HG03442 (cell line): Measurements from ENCODE around the gene GBA3.

ENCODE experiments used
- ATAC-seq: cut with Tn5 transposase; IDR thresholded peaks from one replicate; pipeline ENCODE4 v1.9.1; 2021; ENCODE audit warnings: mild to moderate bottlenecking, moderate library complexity; ENCODE audit not compliant: unreplicated experiment

The GBA3 gene

DNA sequence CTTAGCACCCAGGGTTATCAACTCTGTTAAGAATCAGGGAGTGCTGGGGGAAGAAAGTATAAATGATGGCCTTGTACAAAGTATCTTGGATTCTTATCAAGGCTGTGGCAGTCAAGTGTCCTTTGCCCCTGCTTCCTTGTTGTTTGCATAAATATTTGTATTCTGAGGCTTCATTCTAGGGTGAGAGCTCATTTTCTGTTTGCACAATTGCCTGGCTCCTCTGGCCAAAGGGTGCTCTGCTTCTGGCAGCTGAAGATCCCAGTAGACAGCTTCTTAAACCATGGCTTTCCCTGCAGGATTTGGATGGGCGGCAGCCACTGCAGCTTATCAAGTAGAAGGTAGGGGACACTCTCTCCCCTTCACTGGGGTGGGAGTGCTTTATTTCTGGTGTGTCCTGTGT lies at the start of gene GBA3:
TSS of gene GBA3 (plus strand) at position 202 of the 400 bp plus-strand sequence.
- no peak for ATAC-seq

- ATAC-seq, result no peak
Measured at GRCh38 chr4:22643952-22644351, 48.8 kb upstream of the GBA3 start.

GRCh38 chr4:22645481-22646182 lies 47.1 kb upstream of the GBA3 start:
- ATAC-seq, result no peak

DNA sequence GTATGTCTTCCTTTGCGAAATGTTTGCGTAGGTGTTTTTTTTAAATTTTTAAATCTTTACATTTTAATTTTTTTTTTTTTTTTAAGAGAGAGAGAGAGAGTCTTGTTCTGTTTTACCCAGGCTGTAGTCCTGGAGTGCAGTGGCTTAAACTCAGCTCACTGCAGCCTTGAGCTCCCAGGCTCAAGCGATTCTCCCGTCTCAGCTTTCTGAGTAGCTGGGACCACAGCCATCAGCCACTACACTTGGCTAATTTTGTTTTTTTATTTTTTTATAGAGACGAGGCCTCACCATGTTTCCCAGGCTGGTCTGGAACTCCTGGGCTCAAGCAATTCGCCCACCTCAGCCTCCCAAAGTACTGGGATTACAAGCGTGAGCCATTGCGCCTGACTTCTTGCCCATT lies 43.7 kb upstream of the GBA3 start:
- ATAC-seq, result no peak

GRCh38 chr4:22650771-22651170 lies 42.0 kb upstream of the GBA3 start:
- no peak for ATAC-seq

GRCh38 chr4:22653752-22654151 lies 39.0 kb upstream of the GBA3 start:
- ATAC-seq, result no peak

- no peak for ATAC-seq
Measured at GRCh38 chr4:22661443-22661842, 31.3 kb upstream of the GBA3 start.

- no peak for ATAC-seq
Measured at GRCh38 chr4:22667332-22667940, 25.3 kb upstream of the GBA3 start.

DNA sequence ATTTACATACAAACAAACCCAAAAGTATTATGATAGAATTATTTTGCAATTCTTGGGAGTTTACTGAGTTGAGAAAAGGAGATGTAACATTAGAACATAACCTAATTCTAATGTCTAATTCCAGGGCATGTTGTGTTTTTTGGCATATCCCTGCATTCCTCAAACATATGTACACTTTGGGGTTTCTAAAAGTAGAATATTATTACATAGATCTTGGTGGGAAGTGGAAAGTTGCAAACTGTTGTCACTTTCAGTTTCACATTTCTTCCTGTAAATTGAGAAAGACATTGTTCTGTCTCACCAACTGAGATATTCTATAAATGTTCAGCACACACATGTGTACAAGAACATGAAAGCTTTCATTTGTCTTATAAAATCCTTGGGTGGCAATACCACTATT lies 24.4 kb upstream of the GBA3 start:
- no peak for ATAC-seq

DNA sequence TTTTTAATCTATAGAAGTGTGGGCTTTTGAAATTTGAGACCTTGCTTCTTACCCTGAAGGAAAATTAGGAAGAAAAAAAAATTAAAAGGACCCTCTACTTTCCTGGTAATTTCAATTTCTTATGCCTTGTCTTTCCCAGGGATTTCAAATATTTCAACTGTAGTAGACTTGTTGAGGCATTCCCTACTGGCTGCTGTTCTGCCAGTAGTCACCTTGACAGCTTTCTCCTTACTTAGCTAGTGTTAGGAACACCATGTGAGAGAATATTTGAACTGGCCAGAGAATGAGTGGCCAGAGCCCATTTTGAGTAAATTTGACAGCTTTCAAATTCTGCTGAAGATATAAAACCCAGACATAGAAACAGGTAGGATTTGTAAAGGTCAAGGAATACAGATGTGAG lies 24.0 kb upstream of the GBA3 start:
- ATAC-seq, result no peak

GRCh38 chr4:22670956-22671355 lies 21.8 kb upstream of the GBA3 start:
- ATAC-seq, result no peak

DNA sequence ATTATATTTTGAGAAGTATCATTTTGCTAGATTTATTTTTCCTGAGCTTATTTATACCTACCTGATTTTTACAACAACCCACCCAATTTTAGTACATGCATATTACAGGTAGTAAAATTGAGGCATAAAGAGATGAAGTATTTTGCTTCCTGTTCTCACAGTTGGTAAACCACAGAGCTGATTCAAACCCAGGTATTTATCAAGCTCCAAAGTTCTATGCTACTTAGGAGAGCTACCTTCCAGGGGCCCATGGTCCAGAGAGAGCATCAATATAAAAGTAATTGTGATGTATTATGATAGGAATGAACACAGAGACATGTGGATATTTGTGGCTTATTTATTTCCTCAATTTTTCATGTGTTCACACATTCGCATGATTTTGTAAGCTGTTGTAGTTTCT lies 20.2 kb upstream of the GBA3 start:
- no peak for ATAC-seq

- no peak for ATAC-seq
Measured at GRCh38 chr4:22672944-22673343, 19.8 kb upstream of the GBA3 start.

DNA sequence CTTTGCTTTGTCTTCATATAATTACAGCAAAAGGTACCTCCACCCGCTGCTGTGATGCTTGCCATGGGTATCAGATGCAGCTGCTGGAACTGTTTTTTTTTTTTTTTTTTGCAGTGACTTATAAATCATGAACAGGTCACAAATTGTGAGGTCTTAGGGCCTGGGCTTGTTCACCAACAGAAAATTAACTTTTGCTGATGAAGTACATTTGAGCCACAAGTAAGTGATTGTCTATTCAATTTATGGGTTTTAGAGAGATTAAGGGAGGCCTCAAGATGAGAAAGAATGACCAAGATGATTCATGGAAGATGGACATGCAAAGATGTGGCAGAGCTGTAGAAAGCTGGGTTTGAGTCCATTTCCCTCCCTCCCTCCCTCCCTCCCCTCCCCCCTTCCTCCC lies 18.0 kb upstream of the GBA3 start:
- ATAC-seq, result no peak

DNA sequence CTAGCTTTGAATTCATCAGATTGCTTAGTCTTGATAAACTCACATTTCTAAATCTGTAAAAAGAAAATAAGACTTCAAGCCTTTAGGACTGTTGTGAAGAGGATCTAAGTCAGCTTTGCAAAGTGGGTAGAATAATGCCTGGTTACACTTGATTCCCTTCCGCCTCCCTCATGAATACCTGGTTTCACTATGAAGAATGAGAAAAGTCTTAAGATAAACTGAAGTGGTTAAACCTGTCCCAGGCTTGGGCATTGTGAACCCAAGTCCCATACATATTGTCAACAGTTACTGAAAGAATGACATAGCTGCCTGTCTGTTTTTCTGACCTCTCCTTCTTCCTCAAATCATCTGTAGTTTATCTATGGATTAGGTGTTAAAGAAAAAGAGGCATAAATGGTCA lies 16.7 kb upstream of the GBA3 start:
- no peak for ATAC-seq

DNA sequence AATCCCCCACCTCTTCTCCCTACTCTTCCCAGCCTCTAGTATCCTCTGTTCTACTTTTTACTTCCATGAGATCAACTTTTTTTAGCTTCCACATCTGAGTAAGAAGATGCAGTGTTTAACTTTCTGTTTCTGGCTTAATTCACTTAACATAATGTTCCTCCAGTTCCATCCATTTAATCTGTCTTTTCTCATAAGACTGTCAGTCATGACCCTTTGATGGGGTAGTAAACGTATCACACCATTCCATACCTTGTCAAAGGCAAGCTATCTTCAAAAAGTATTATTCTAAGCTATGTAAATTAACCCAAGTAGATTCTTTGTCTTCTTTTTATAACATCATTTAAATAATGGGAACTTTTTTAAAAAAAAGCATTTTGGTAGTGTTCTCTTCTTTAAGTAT lies 15.0 kb upstream of the GBA3 start:
- no peak for ATAC-seq

- no peak for ATAC-seq
Measured at GRCh38 chr4:22678940-22679854, 13.5 kb upstream of the GBA3 start.

DNA sequence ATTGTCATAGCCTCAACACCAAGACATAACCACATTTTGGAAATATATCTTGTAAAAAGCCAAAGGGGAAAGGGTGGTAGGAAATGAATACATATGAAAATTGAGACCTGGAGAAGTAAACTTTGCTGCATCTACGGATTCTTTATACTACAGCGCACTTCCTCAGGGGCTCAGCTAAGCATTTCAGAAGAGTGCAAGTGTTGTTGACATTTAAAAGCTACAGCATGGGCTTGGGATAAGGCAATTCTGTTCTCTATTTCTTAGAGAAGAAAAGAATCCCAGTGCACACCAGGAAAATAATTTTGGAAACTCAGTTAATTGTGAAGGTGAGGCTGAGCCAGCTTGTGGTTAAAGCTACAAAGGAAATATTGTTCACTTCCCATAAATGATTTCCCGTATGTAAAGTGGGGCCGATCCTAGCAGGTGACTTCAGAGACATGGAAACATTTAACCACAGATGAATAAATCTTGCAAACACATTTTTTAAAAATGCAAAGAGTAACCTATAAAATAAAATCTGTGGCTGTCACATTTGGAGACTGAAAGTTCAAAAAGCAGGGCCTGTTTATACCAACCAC lies 12.6 kb upstream of the GBA3 start:
- ATAC-seq, result no peak

- ATAC-seq, result no peak
Measured at GRCh38 chr4:22683726-22684125, 9.0 kb upstream of the GBA3 start.

DNA sequence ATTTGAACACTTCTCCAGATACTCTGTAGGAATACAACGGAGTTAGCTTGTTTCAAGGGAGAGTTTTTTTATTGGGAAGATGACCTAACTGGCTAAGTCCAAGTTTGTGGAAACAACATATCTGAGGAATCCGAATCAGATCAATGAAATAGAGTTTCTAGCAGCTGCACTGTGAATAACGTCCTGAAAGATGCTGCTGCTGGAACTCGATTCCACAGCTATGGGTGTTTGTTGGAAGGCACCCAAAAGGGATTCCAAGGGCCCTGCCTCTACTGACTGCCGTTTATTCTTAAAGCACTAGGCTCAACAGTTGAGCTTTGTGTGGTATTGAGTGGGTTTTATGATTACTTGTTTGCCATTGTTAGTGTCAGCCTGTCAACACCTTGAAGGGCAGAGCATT lies 6.6 kb upstream of the GBA3 start:
- no peak for ATAC-seq

GRCh38 chr4:22688236-22688635 lies 4.5 kb upstream of the GBA3 start:
- no peak for ATAC-seq

GRCh38 chr4:22689428-22689827 lies 3.3 kb upstream of the GBA3 start:
- no peak for ATAC-seq
